ENCODE results near the gene NISCH.

DNA sequence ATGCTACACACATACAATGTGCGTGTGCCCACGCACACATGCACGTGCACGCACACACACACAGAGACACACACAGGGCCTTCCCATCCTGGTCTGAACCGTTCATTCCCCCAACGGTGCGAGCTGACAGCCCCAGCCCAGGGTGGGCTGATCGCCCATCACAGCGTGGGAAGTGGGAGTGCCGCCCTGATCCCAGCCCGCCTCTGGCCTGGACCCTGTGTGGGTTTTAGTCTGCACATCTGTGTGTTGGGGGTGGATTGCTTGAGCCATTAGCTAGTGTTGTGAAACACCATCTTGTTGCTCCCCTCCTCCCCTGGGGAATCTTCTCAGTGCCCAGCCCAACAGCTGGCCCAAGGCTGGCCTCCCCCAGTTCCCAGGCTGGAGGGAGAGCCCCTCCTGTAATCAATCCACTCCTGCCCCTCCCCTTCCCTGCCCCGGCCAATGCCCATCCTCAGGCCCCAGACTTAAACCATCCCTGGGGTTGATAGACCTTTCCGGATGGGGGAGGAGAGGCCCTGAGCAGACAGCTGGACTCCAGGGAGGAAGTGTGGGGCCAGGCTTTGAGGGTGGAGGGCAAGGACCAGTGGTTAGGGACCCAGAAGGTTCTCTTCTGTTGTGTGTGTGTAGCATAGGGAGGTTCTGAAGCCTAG, 18.8 kb upstream of the NISCH start:
- TF ChIP-seq, protein P1, sequence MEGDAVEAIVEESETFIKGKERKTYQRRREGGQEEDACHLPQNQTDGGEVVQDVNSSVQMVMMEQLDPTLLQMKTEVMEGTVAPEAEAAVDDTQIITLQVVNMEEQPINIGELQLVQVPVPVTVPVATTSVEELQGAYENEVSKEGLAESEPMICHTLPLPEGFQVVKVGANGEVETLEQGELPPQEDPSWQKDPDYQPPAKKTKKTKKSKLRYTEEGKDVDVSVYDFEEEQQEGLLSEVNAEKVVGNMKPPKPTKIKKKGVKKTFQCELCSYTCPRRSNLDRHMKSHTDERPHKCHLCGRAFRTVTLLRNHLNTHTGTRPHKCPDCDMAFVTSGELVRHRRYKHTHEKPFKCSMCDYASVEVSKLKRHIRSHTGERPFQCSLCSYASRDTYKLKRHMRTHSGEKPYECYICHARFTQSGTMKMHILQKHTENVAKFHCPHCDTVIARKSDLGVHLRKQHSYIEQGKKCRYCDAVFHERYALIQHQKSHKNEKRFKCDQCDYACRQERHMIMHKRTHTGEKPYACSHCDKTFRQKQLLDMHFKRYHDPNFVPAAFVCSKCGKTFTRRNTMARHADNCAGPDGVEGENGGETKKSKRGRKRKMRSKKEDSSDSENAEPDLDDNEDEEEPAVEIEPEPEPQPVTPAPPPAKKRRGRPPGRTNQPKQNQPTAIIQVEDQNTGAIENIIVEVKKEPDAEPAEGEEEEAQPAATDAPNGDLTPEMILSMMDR (IDR thresholded peaks at IDR 0.05; ENCODE audit: control extremely low read depth in 1 of 3, insufficient read depth in 1 of 3, low read depth in 1 of 3, low read length in 3 of 3) = no peak
- TF ChIP-seq CHD1 (IDR thresholded peaks at IDR 0.05; ENCODE audit: low read depth, low read length) (no peak), POLR2AphosphoS5 (IDR thresholded peaks at IDR 0.05; ENCODE audit: low read depth, low read length) (no peak), EP300 (IDR thresholded peaks at IDR 0.05; ENCODE audit: borderline replicate concordance in 1 of 2, low read depth in 2 of 2, low read length in 2 of 2) (no peak), CHD2 (IDR thresholded peaks at IDR 0.05; ENCODE audit: low read length) (no peak)

Measured in H1 (cell line).